ENCODE data around the gene AKAP12.

Gene AKAP12

GRCh38 chr6:151389618-151390275, 150.0 kb downstream of the AKAP12 start:
- H3K27ac ChIP-seq, result peak overlapping the region; percentile 75 to 100 (median 98)

GRCh38 chr6:151390276-151390850, 150.6 kb downstream of the AKAP12 start:
- Histone ChIP-seq H3K27ac (peak overlapping the region; percentile 90 to 100 (median 98)), H3K4me3 (peak overlapping the region; percentile 66 to 99 (median 90))

More at GRCh38 chr6:151389618-151390275, 150.0 kb downstream of the AKAP12 start:
- peak overlapping the region; percentile 66 to 99 (median 88) for H3K4me3 ChIP-seq

DNA sequence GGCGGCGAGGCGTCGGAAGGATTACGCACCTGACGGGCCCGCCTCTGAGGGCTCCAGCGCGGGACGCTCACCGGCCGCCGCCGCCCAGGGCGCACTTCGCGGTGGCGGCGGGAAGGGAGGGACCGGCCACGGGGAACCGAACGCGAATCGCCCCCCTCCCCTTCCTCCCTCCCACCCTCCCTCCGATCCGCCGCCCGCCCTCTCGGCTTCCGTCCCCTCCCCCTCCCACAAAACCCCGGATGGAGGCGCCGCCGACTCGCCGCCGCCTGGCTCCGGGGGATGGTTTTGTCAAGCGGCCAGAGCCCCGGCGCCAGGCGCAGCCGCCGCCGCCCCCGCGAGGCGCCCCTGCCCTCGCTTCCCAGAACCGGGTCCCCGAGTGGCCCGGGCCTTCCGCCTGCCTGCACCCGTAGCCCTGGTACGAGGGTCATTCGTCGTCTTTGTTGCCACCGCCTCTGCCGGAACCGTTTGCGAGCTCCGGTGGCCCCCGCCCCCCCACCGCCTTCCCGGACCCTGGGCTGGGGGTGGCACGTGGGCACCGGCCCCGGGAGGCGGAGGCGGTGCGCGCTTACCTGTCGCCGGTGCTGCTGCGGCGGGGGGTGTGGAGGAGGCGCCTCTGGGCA, 151.2 kb downstream of the AKAP12 start:
- Histone ChIP-seq H3K4me3 (peak overlapping the region; percentile 66 to 99 (median 90)), H3K27ac (peak overlapping the region; percentile 90 to 100 (median 98))

DNA sequence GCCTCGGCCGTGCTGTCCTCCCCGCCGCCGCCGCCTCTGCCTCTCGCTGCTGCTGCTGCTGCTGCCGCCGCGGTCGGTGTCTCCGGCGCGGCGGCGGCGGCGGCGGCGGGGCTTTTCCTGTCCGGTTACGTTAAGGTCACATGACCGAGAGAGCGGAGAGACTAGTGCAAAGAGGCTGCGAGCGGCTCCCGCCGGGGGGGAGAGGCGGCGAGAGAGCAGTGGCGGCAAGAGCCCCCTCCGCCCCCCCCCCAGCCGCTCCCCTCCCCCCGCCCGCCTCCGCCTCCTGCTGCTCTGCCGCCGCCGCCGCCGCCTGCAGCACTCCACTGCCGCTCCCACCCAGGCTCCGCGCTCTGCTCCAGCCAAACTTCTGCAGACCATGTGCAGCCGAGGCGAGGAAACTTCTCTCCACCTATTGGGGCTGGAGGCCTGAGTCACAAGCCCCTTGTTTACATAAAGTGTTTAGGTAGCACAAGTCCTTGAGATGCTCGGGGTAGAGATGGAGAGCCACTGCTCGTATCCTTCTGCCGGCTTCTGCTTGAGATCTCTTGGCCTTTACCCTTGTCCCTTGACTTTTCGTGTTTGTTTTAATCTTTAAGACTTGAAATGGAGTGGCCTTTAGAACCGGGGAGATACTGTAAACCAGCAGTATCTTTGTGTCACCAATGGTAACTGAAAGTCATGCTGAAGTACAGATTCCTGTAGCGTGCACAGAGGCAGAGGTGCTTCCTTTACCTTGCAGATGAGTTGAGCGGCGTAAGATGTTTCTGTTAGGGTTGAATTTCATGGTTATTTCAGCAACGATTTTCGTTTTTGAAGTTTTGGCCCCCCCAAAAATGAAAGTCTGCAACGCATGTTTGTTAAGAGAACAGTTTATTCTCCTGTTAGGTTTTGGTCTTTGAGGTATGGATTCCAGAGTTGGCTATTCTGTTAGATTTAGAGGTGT, 152.0 kb downstream of the AKAP12 start, which contains the start of gene ZBTB2:
ZBTB2 (minus strand) TSS at position 89 of the 943 bp plus-strand sequence. CDS start 17,922 bp downstream, outside the sequence.
- peak within 1 kb of the TSS; percentile 66 to 99 (median 90) for H3K4me3 ChIP-seq
- H3K27ac ChIP-seq, result peak within 1 kb of the TSS; percentile 90 to 100 (median 98)

- peak overlapping the region; percentile 66 to 99 (median 90) for H3K4me3 ChIP-seq
- peak overlapping the region in 17 of 21 experiments; percentile 60 to 100 (median 99) for H3K27ac ChIP-seq
These were observed 152.7 kb downstream of the AKAP12 start for GRCh38 chr6:151392427-151392826.

DNA sequence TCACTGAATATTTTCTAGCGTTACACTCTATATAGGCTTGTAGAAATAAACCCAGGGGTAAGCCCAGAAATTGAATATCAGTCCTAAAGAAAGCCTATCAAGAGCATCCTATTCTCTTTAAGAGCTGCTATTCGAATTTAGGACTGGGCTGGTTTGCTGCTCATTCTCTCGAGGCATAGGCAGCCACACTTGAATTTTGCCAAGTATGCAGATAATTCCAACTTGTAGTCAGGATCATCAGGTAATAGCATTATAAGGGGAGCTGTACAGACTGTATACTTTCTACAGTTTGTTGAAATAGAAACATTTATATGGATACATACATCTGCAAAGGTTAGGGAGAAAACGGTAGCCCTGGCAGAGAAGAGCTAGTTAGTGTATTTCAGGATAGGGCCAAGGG, 153.6 kb downstream of the AKAP12 start:
- H3K27ac ChIP-seq, result peak overlapping the region in 9 of 21 experiments; percentile 2 to 100 (median 28)
- H3K4me3 ChIP-seq, result no peak overlapping the region

- Histone ChIP-seq H3K4me3 (no peak overlapping the region), H3K27ac (no peak overlapping the region)
These were observed 159.9 kb downstream of the AKAP12 start for GRCh38 chr6:151399679-151400078.

- H3K4me3 ChIP-seq, result no peak overlapping the region
- peak overlapping the region in 1 of 21 experiments; percentile 3 for H3K27ac ChIP-seq
These were observed 160.7 kb downstream of the AKAP12 start for GRCh38 chr6:151400473-151400872.

DNA sequence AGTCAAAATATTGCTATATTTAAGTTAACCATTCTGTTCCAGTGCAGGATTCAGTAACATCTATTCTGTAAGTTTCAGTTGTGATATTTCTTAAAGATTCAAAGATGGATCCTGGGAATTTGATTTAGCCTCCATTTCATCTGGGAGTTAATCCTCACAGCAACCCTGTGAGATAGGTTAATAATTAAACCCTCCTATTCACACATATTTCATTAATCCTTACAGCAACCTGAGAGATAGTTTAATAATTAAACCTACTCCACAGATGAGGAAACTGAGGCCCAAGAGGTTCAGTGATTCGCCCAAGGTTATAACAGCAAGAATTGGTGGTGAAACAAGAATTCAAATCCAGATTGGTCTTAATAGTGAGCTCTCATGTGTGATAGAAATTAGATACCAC, 162.5 kb downstream of the AKAP12 start:
- H3K4me3 ChIP-seq, result no peak overlapping the region
- H3K27ac ChIP-seq, result no peak overlapping the region

GRCh38 chr6:151403919-151404308, 164.1 kb downstream of the AKAP12 start:
- H3K4me3 ChIP-seq, result no peak overlapping the region
- H3K27ac ChIP-seq, result no peak overlapping the region
